ENCODE data around the gene EPHB6. TPM values are rescaled to one million over a fixed set of nuclear protein-coding genes. Genes with fewer than 3 reads are reported as not detected.

EPHB6 gene
- total and polyA plus RNA-seq, 3 donors from 2014 or later, result 38.1 to 52.0 (median 47.3) TPM

DNA sequence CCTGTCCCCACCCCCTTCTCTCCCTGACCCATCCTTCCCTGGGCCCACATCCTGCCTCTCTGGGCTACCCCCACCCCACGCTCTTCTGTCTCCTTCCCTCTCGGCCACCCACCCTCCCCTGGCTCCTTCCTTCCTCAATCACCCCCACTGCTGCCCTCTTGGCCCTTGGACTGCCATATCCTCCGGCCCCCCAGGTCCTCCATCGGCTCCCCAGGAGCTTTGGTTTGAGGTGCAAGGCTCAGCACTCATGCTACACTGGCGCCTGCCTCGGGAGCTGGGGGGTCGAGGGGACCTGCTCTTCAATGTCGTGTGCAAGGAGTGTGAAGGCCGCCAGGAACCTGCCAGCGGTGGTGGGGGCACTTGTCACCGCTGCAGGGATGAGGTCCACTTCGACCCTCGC, 10.9 kb downstream of the EPHB6 start:
- WGBS, 2 donors, result 68 to 77% methylated on average over 8 to 13 of the region's 13 CpGs
- no peaks in the 10 kb centered on the region for H3K27me3 ChIP-seq
- H3K9me3 ChIP-seq, result no peaks in the 10 kb centered on the region
- no peak overlapping the region for H3K4me3 ChIP-seq
- TF ChIP-seq, protein P1, sequence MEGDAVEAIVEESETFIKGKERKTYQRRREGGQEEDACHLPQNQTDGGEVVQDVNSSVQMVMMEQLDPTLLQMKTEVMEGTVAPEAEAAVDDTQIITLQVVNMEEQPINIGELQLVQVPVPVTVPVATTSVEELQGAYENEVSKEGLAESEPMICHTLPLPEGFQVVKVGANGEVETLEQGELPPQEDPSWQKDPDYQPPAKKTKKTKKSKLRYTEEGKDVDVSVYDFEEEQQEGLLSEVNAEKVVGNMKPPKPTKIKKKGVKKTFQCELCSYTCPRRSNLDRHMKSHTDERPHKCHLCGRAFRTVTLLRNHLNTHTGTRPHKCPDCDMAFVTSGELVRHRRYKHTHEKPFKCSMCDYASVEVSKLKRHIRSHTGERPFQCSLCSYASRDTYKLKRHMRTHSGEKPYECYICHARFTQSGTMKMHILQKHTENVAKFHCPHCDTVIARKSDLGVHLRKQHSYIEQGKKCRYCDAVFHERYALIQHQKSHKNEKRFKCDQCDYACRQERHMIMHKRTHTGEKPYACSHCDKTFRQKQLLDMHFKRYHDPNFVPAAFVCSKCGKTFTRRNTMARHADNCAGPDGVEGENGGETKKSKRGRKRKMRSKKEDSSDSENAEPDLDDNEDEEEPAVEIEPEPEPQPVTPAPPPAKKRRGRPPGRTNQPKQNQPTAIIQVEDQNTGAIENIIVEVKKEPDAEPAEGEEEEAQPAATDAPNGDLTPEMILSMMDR (IDR thresholded peaks at IDR 0.05), result no peak
- TF ChIP-seq POLR2A (IDR thresholded peaks at IDR 0.05), result no peak
- no peak for DNase-seq
- H3K36me3 ChIP-seq (ENCODE audit: low read depth, missing control alignments), result no peaks in the 10 kb centered on the region
- intact Hi-C loops (cut with DNase I; ENCODE audit: low total_unique reads), result loop anchor here (10.0 kb wide), 1 partner anchor 139 kb away; no protein-coding TSS in a partner anchor
- no peaks in the 10 kb centered on the region for H3K4me1 ChIP-seq
- no peak overlapping the region for H3K27ac ChIP-seq

DNA sequence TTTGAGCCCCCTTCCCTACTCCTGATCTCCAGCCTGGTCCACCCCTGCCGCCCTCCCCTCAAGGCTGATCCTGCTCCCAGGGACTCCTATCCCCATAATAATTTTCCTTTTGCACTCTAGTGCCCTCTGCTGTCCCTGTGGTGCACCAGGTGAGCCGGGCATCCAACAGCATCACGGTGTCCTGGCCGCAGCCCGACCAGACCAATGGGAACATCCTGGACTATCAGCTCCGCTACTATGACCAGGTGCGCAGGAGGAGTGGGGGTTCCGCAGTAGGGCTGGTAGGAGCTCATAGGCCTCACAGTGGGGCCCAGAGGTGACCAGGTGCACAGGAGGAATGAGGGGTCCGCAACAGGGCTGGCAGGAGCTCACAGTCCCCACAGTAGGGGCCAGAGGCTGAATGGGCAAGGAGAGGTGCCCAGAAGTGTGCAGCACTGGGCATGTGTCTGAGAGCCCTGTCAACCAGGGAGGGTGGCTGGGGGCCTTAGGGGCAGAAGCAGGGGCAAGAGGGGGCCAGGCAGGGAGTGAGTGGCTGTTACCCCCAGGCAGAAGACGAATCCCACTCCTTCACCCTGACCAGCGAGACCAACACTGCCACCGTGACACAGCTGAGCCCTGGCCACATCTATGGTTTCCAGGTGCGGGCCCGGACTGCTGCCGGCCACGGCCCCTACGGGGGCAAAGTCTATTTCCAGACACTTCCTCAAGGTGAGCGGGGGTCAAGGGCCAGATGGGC, 11.7 kb downstream of the EPHB6 start:
- 82 to 86% methylated on average over 17 to 18 of the region's 18 CpGs for WGBS, 2 donors
- no peak for DNase-seq
- intact Hi-C loops (cut with DNase I; ENCODE audit: low total_unique reads), result loop anchor here (10.0 kb wide), 1 partner anchor 138 kb away; no protein-coding TSS in a partner anchor

DNA sequence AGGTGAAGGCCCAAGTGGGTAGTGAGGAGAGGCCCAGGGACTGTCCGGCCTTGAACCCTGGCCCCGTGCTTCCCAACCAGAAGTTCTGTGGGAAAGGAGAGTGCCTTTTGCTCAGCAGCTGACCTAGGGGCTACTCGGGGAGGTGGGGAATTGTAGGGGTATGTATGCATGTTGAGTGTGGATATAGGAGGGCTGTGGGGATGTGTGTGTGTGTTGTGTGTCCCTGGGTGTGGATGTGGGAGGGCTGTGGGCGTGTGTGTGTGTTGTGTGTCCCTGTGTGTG, 12.2 kb downstream of the EPHB6 start:
- intact Hi-C loops (cut with DNase I; ENCODE audit: low total_unique reads), result loop anchor here (10.0 kb wide), 1 partner anchor 138 kb away; no protein-coding TSS in a partner anchor
- Histone ChIP-seq H3K36me3 (ENCODE audit: low read depth, missing control alignments) (no peaks in the 10 kb centered on the region), H3K27ac (no peak overlapping the region), H3K4me3 (no peak overlapping the region), H3K9me3 (no peaks in the 10 kb centered on the region), H3K4me1 (no peaks in the 10 kb centered on the region), H3K27me3 (no peaks in the 10 kb centered on the region)
- WGBS, 2 donors, result 83 to 84% methylated on average over 4 of the region's 4 CpGs
- no peak for TF ChIP-seq POLR2A (IDR thresholded peaks at IDR 0.05)
- TF ChIP-seq, protein P1 (IDR thresholded peaks at IDR 0.05), result no peak
- DNase-seq, result no peak

More for the DNA sequence above, 11.7 kb downstream of the EPHB6 start:
- Histone ChIP-seq H3K27me3 (no peaks in the 10 kb centered on the region), H3K4me3 (no peak overlapping the region), H3K4me1 (no peaks in the 10 kb centered on the region), H3K9me3 (no peaks in the 10 kb centered on the region), H3K27ac (no peak overlapping the region), H3K36me3 (ENCODE audit: low read depth, missing control alignments) (no peaks in the 10 kb centered on the region)
- TF ChIP-seq, protein P1 (IDR thresholded peaks at IDR 0.05), result peak; percentile 13 to 39 (median 25)
- TF ChIP-seq POLR2A (IDR thresholded peaks at IDR 0.05), result no peak

DNA sequence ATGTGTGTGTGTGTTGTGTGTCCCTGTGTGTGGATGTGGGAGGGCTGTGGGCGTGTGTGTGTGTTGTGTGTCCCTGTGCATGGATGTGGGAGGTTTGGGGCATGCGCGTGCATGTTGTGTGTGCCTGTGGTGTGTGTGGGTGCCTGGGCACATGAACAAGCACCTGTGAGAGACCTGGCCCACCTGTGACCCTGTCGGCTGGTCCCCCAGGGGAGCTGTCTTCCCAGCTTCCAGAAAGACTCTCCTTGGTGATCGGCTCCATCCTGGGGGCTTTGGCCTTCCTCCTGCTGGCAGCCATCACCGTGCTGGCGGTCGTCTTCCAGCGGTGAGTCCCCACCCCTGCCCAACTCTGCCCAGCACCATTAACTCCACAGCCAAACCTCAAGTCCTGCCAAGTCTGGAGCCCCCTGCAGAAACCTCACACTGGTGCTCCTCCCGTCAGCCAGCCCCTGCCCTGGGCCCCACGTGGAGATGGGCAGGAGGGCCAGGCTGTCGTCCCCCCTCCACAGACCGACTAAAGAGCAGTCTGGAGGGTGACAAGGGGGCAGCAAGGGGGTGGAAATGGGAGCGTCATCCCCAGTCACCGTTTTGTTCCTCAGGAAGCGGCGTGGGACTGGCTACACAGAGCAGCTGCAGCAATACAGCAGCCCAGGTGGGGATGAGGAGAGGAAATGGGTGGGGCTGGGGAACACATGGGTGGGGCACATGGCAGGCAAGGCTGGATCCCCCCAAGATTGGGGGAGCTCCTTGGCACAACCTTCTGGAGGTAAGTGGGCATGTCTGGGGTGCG, 12.7 kb downstream of the EPHB6 start:
- Histone ChIP-seq H3K9me3 (no peaks in the 10 kb centered on the region), H3K4me1 (no peaks in the 10 kb centered on the region), H3K4me3 (no peak overlapping the region), H3K27me3 (no peaks in the 10 kb centered on the region), H3K27ac (no peak overlapping the region), H3K36me3 (ENCODE audit: low read depth, missing control alignments) (no peaks in the 10 kb centered on the region)
- TF ChIP-seq, protein P1 (IDR thresholded peaks at IDR 0.05), result no peak
- TF ChIP-seq POLR2A (IDR thresholded peaks at IDR 0.05), result no peak
- WGBS, 2 donors, result 88 to 96% methylated on average over 12 to 18 of the region's 18 CpGs
- peak; percentile 2 for DNase-seq
- intact Hi-C loops (cut with DNase I; ENCODE audit: low total_unique reads), result loop anchor here (10.0 kb wide), 1 partner anchor 137 kb away; no protein-coding TSS in a partner anchor
